ENCODE measurements around the gene CHCHD3. TPM values are rescaled to one million over a fixed set of nuclear protein-coding genes. Genes with fewer than 3 reads are reported as not detected.

CHCHD3 gene
- total and polyA plus RNA-seq, 9 of the 15 experiments (the other 6 are each of a cell fraction or from before 2014, with no cell fraction given), result 66.2 to 279 (median 204) TPM

DNA sequence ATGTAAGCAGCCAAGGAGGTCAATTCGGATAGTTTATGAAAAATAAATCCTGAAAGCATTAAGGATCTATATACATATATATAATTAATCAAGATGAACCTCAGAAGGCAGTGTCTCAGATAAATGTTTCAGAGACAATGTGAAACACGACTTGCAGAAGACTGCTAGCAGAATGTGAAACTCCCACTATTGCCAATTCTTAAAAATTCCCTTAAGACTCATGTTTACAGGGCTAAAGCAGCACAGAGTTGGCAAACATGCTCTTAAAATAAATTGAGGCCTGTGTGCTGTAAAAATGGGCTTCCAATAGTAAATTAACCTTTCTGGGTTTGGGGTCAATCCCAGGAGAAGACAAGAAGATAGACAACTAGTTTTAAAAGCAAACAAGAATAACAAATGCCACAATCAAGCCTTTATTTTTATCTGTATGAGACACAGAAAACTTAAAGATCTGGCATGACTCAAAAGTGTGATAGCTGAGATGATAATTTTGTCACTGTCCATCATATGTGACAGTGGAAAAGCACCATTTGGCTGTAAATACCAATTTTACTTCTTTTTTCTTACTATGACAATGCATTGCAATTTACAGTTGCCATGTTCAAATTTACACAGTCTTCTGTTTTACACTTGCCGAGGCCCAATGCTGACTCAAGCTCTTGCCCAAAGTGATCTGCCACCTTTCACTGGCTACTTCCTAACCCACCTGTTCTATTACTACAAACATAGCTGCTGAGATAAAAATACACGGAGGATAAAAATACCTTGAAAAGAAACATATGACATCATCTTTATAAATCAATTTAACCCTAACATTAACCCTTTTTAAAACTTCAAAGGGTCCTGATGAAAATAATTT lies 78.6 kb downstream of the CHCHD3 start (continued):
- peak; percentile 44; the same call in 1 of the 2 replicates for TF ChIP-seq TAL1 (IDR thresholded peaks at IDR 0.05)
- no peak for TF ChIP-seq PHB2 (IDR thresholded peaks at IDR 0.05; ENCODE audit: low read depth)
- TF ChIP-seq MEIS2 (IDR thresholded peaks at IDR 0.05; ENCODE audit: partially characterized antibody), result peak; percentile 70
- TF ChIP-seq NFXL1 (CRISPR knock-in tag; IDR thresholded peaks at IDR 0.05), result no peak
- no peak for TF ChIP-seq ZC3H4 (CRISPR knock-in tag; IDR thresholded peaks at IDR 0.05; ENCODE audit: borderline replicate concordance)
- peak; percentile 77 for TF ChIP-seq PKNOX1 (IDR thresholded peaks at IDR 0.05)
- TF ChIP-seq RFX1 (IDR thresholded peaks at IDR 0.05), result no peak

GRCh38 chr7:133001727-133002126 lies 80.2 kb downstream of the CHCHD3 start:
- Histone ChIP-seq H3K27me3 (ENCODE audit: control insufficient read depth in 2 of 2, insufficient read depth in 2 of 2, low read length in 2 of 2) (no peaks in the 10 kb centered on the region), H3K9ac (ENCODE audit: insufficient read depth in 1 of 2, low read depth in 2 of 2, low read length in 2 of 2) (no peak overlapping the region), H3K79me2 (ENCODE audit: control insufficient read depth, insufficient read depth, low read length) (peaks cover 89% of the 10 kb centered on the region), H3K9me3 (replicated peaks; ENCODE audit: control insufficient read depth, insufficient read depth, low read depth, low read length) (no peaks in the 10 kb centered on the region), H3K4me2 (ENCODE audit: insufficient read depth, low read length) (no peak overlapping the region), H3K27ac (ENCODE audit: extremely low read depth, low read depth, low read length) (no peak overlapping the region), H4K20me1 (replicated peaks; ENCODE audit: control insufficient read depth, insufficient read depth, low read length) (peaks cover 28% of the 10 kb centered on the region), H3K4me3 (no peak overlapping the region), H3K9me1 (ENCODE audit: control insufficient read depth, insufficient read depth, low read length) (no peaks in the 10 kb centered on the region), H3K36me3 (ENCODE audit: control insufficient read depth, insufficient read depth, low read length) (0 out of 3 replicates have a peak, but pooled peaks cover 5% of the 10 kb centered on the region), H2AFZ (ENCODE audit: low read depth, low read length) (no peak overlapping the region), H3K4me1 (replicated peaks in 1 of 2; ENCODE audit: control insufficient read depth in 2 of 2, insufficient read depth in 2 of 2, low read length in 2 of 2) (peaks cover 0 to 14% of the 10 kb centered on the region in 2 experiments; a peak in 2 of 5 replicates)
- POLR2A ChIA-PET, result interaction anchor here (0.9 to 1.5 kb wide), 2 partner anchors 20 kb away, joined by 4 to 8 read pairs; no protein-coding TSS in a partner anchor
- no peak for DNase-seq (ENCODE audit: extremely low read depth in 1 of 4, low spot score in 3 of 4)
- in situ Hi-C loops (cut with MboI) (no loop called here), intact Hi-C loops (cut with micrococcal nuclease) (no loop called here)
- no peak for FAIRE-seq
- no peak; the same call in 2 of the 3 replicates for ATAC-seq
- CTCF ChIA-PET (ENCODE audit: low intra/inter-chr PET ratio), result no interaction called here
- 17% methylated on average over 5 of the region's 5 CpGs for WGBS (ENCODE audit: insufficient coverage, low coverage, missing lambda C conversion rate)
- BruUV-seq (replicated peaks), result no TSS peak
- TF ChIP-seq, protein P1, sequence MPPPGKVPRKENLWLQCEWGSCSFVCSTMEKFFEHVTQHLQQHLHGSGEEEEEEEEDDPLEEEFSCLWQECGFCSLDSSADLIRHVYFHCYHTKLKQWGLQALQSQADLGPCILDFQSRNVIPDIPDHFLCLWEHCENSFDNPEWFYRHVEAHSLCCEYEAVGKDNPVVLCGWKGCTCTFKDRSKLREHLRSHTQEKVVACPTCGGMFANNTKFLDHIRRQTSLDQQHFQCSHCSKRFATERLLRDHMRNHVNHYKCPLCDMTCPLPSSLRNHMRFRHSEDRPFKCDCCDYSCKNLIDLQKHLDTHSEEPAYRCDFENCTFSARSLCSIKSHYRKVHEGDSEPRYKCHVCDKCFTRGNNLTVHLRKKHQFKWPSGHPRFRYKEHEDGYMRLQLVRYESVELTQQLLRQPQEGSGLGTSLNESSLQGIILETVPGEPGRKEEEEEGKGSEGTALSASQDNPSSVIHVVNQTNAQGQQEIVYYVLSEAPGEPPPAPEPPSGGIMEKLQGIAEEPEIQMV (tag; conservative IDR thresholded peaks at IDR 0.05; ENCODE audit: low read depth), result no peak
- TF ChIP-seq ZKSCAN8 (CRISPR knock-in tag; IDR thresholded peaks at IDR 0.05), result no peak
- TF ChIP-seq, protein P2, sequence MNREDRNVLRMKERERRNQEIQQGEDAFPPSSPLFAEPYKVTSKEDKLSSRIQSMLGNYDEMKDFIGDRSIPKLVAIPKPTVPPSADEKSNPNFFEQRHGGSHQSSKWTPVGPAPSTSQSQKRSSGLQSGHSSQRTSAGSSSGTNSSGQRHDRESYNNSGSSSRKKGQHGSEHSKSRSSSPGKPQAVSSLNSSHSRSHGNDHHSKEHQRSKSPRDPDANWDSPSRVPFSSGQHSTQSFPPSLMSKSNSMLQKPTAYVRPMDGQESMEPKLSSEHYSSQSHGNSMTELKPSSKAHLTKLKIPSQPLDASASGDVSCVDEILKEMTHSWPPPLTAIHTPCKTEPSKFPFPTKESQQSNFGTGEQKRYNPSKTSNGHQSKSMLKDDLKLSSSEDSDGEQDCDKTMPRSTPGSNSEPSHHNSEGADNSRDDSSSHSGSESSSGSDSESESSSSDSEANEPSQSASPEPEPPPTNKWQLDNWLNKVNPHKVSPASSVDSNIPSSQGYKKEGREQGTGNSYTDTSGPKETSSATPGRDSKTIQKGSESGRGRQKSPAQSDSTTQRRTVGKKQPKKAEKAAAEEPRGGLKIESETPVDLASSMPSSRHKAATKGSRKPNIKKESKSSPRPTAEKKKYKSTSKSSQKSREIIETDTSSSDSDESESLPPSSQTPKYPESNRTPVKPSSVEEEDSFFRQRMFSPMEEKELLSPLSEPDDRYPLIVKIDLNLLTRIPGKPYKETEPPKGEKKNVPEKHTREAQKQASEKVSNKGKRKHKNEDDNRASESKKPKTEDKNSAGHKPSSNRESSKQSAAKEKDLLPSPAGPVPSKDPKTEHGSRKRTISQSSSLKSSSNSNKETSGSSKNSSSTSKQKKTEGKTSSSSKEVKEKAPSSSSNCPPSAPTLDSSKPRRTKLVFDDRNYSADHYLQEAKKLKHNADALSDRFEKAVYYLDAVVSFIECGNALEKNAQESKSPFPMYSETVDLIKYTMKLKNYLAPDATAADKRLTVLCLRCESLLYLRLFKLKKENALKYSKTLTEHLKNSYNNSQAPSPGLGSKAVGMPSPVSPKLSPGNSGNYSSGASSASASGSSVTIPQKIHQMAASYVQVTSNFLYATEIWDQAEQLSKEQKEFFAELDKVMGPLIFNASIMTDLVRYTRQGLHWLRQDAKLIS (CRISPR knock-in tag; IDR thresholded peaks at IDR 0.05), result no peak
- TF ChIP-seq, protein P3, sequence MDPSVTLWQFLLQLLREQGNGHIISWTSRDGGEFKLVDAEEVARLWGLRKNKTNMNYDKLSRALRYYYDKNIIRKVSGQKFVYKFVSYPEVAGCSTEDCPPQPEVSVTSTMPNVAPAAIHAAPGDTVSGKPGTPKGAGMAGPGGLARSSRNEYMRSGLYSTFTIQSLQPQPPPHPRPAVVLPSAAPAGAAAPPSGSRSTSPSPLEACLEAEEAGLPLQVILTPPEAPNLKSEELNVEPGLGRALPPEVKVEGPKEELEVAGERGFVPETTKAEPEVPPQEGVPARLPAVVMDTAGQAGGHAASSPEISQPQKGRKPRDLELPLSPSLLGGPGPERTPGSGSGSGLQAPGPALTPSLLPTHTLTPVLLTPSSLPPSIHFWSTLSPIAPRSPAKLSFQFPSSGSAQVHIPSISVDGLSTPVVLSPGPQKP (CRISPR knock-in tag; IDR thresholded peaks at IDR 0.05), result no peak

Data from K562 (cell line).